Measurements from ENCODE around the gene RPGR.

The RPGR gene

DNA sequence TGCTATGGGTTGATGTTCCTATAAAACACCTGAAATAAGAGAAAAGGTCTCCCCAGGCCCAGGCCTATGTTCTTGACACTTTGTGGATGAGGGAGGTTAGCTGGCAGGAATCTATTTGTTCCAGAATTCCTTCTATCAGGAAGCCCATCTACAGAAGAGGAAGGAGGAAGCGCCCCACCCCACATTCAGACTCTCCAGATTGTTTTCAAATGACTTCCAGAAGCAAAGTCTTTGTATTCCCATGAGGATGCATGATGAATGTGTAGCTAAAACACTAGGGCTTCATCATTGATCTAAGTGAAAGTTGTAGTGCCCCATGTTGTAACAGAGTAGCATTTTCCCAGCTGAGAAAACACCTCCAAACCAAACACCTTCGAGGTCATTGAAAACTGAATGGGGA is 41.5 kb upstream of the RPGR start:
- H3K4me3 ChIP-seq (ENCODE audit: low read depth, low read length): no peak overlapping the region
- DNase-seq (ENCODE audit: low read depth): no peak
- TF ChIP-seq, protein P1, sequence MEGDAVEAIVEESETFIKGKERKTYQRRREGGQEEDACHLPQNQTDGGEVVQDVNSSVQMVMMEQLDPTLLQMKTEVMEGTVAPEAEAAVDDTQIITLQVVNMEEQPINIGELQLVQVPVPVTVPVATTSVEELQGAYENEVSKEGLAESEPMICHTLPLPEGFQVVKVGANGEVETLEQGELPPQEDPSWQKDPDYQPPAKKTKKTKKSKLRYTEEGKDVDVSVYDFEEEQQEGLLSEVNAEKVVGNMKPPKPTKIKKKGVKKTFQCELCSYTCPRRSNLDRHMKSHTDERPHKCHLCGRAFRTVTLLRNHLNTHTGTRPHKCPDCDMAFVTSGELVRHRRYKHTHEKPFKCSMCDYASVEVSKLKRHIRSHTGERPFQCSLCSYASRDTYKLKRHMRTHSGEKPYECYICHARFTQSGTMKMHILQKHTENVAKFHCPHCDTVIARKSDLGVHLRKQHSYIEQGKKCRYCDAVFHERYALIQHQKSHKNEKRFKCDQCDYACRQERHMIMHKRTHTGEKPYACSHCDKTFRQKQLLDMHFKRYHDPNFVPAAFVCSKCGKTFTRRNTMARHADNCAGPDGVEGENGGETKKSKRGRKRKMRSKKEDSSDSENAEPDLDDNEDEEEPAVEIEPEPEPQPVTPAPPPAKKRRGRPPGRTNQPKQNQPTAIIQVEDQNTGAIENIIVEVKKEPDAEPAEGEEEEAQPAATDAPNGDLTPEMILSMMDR (IDR thresholded peaks at IDR 0.05; ENCODE audit: low read depth, low read length, missing control alignments): no peak
- in situ Hi-C loops (cut with HindIII; ENCODE audit: low sequenced_read_pairs): no loop called here

DNA sequence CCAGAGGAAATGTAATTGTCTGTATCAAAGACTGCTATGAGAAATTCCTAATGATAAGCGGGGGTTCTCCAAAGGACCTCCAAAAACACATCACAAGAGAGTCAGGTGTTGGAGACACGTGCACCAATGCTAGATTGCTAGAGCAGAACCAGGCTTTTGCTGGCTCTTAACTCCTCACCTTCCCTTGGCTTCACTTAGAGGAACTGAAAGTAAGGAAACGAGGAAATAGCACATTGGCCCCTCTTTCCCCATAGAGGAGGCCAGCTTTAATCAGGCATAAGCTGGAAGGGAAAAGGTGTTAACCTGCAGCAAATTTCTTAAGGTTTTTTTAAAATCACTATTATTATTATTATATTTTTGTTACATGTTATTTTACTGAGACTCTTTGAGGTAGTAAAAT is 38.6 kb upstream of the RPGR start:
- TF ChIP-seq, protein P1 (IDR thresholded peaks at IDR 0.05; ENCODE audit: low read depth, low read length, missing control alignments): no peak
- in situ Hi-C loops (cut with HindIII; ENCODE audit: low sequenced_read_pairs): no loop called here
- DNase-seq (ENCODE audit: low read depth): no peak
- H3K4me3 ChIP-seq (ENCODE audit: low read depth, low read length): no peak overlapping the region

GRCh38 chrX:38363046-38363445 is 35.7 kb upstream of the RPGR start:
- in situ Hi-C loops (cut with HindIII; ENCODE audit: low sequenced_read_pairs): no loop called here
- TF ChIP-seq, protein P1 (IDR thresholded peaks at IDR 0.05; ENCODE audit: low read depth, low read length, missing control alignments): no peak
- no peak for DNase-seq (ENCODE audit: low read depth)
- no peak overlapping the region for H3K4me3 ChIP-seq (ENCODE audit: low read depth, low read length)

- in situ Hi-C loops (cut with HindIII; ENCODE audit: low sequenced_read_pairs): no loop called here
- TF ChIP-seq, protein P1 (IDR thresholded peaks at IDR 0.05; ENCODE audit: low read depth, low read length, missing control alignments): no peak
- no peak overlapping the region for H3K4me3 ChIP-seq (ENCODE audit: low read depth, low read length)
- DNase-seq (ENCODE audit: low read depth): no peak
These were observed 30.7 kb upstream of the RPGR start for GRCh38 chrX:38357747-38358673.

DNA sequence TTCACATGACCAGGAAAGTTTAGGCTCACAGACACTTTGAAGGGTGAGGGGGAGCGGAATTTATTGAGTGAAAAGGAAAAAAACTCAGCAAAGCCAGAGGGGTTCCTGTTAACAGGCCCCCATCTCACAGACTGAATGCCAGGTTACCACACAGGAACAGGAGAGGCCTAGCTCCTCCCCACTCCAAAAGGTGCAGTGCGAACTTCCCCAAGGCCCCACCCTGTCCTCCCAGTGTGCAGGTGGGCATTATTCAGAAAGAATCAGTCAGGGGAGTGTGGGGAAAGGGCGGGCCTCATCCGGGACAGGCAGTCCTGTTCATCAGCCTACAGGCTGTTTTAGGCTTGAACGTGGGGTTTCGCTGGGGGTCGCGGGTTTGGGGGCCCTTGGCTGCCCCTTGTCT is 29.1 kb upstream of the RPGR start:
- in situ Hi-C loops (cut with HindIII; ENCODE audit: low sequenced_read_pairs): no loop called here
- TF ChIP-seq, protein P1 (IDR thresholded peaks at IDR 0.05; ENCODE audit: low read depth, low read length, missing control alignments): no peak
- H3K4me3 ChIP-seq (ENCODE audit: low read depth, low read length): no peak overlapping the region
- DNase-seq (ENCODE audit: low read depth): no peak

DNA sequence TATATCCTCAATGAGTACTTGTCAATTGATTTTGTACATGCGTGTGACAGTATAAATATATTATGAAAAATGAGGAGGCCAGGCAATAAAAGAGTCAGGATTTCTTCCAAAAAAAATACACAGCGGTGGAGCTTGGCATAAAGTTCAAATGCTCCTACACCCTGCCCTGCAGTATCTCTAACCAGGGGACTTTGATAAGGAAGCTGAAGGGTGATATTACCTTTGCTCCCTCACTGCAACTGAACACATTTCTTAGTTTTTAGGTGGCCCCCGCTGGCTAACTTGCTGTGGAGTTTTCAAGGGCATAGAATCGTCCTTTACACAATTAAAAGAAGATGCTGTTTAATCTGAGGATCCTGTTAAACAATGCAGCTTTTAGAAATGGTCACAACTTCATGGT is 25.1 kb upstream of the RPGR start, which contains the start of gene OTC:
Gene OTC (plus strand): TSS at position 243 of the 400 bp plus-strand sequence. CDS start 93 bp downstream, at position 336.
- in situ Hi-C loops (cut with HindIII; ENCODE audit: low sequenced_read_pairs): no loop called here
- H3K4me3 ChIP-seq (ENCODE audit: low read depth, low read length): no peak within 1 kb of the TSS
- no peak for DNase-seq (ENCODE audit: low read depth)
- TF ChIP-seq, protein P1 (IDR thresholded peaks at IDR 0.05; ENCODE audit: low read depth, low read length, missing control alignments): no peak

Data from astrocyte of the cerebellum (primary cell).